PC-3 (cell line): Measurements from ENCODE around the gene TMEM208.

Experiments used
- EZH2 ChIP-seq: fragments of 300-600 bp; sonication (generic); IDR thresholded peaks from one replicate; pipeline ENCODE4 v1.6.1; 2017; ENCODE audit warnings: antibody characterized with exemption, mild to moderate bottlenecking, low read length; ENCODE audit not compliant: unreplicated experiment
- EZH2phosphoT487 ChIP-seq: fragments of 300-600 bp; sonication (generic); IDR thresholded peaks from 2 replicates; pipeline ENCODE4 v1.6.1; 2018; ENCODE audit warnings: mild to moderate bottlenecking, antibody characterized with exemption, low read length, borderline replicate concordance
- TF ChIP-seq, protein P1 (sequence below): fragments of 300-600 bp; sonication (generic); conservative IDR thresholded peaks from 2 replicates; pipeline ENCODE4 v1.5.1; 2017; ENCODE audit warnings: antibody characterized with exemption, low read depth, mild to moderate bottlenecking, low read length

DNA sequence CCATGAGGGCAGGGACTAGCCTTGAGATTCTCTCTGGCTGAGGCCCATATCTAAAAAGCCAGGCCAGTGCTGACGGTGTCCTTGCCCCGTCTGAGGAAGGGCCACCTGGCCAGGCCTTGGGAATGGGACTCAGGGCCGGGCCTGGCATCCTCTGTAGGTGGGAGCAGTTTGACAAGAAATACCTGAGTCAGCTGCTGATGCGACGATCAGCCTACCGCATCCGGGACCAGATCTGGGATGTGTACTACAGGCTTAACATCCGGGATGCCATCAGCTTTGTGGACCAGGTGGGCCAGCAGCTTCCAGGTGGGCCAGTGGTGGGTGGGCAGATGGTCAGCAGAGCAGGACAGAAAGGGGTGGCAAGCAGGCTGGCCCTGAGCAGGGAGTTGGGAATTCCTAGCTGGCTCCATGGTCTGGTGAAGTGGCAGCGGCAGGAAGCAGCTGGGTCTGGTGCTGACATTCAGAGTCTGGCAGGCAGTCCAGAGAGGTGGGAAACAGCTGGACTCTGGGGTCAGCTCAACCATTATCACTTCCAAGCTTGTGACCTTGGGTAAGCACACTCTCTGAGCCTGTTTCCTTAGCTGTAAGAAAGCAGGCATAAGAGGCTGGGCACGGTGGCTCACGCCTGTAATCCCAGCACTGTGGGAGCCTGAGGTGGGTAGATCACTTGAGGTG, 31.4 kb downstream of the TMEM208 start:
- TF ChIP-seq, protein P1, sequence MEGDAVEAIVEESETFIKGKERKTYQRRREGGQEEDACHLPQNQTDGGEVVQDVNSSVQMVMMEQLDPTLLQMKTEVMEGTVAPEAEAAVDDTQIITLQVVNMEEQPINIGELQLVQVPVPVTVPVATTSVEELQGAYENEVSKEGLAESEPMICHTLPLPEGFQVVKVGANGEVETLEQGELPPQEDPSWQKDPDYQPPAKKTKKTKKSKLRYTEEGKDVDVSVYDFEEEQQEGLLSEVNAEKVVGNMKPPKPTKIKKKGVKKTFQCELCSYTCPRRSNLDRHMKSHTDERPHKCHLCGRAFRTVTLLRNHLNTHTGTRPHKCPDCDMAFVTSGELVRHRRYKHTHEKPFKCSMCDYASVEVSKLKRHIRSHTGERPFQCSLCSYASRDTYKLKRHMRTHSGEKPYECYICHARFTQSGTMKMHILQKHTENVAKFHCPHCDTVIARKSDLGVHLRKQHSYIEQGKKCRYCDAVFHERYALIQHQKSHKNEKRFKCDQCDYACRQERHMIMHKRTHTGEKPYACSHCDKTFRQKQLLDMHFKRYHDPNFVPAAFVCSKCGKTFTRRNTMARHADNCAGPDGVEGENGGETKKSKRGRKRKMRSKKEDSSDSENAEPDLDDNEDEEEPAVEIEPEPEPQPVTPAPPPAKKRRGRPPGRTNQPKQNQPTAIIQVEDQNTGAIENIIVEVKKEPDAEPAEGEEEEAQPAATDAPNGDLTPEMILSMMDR = no peak
- TF ChIP-seq EZH2 = no peak
- TF ChIP-seq EZH2phosphoT487 = no peak
